Hematopoietic multipotent progenitor cell treated with erythropoietin and hydrocortisone succinate and interleukin-3 and kit ligand, for 6 days (in vitro differentiated cells): Measurements from ENCODE around the gene GIT1.

ENCODE experiments used
- DNase-seq: peaks from one replicate; pipeline ENCODE4 v3.0.0-alpha.2; 2015

Gene GIT1

GRCh38 chr17:29592850-29593551 is 3.6 kb upstream of the GIT1 start, which contains the start of gene ANKRD13B:
TSS of gene ANKRD13B (plus strand) at chr17:29593132. CDS start at chr17:29593622, 490 bp downstream.
- peak; percentile 66 for DNase-seq

GRCh38 chr17:29591737-29592608 is 2.5 kb upstream of the GIT1 start:
- DNase-seq: peak; percentile 88

- peak; percentile 67 for DNase-seq
These were observed 1.8 kb upstream of the GIT1 start for GRCh38 chr17:29591146-29591736.

- peak; percentile 39 for DNase-seq
These were observed 1.1 kb upstream of the GIT1 start for GRCh38 chr17:29590411-29591145.

- peak; percentile 50 for DNase-seq
These were observed 661 bp downstream of the GIT1 start for GRCh38 chr17:29588562-29589411.

- DNase-seq: peak; percentile 22
These were observed 1.4 kb downstream of the GIT1 start for GRCh38 chr17:29588017-29588561.

GRCh38 chr17:29587591-29587990 is 1.9 kb downstream of the GIT1 start:
- DNase-seq: no peak

- DNase-seq: no peak
These were observed 2.6 kb downstream of the GIT1 start for GRCh38 chr17:29586676-29587469.

GRCh38 chr17:29585080-29585751 is 4.2 kb downstream of the GIT1 start:
- DNase-seq: peak; percentile 47

GRCh38 chr17:29584452-29585079 is 4.9 kb downstream of the GIT1 start:
- DNase-seq: no peak

GRCh38 chr17:29583324-29584248 is 5.9 kb downstream of the GIT1 start:
- no peak for DNase-seq

- no peak for DNase-seq
These were observed 6.7 kb downstream of the GIT1 start for GRCh38 chr17:29582772-29583171.

- no peak for DNase-seq
These were observed 7.1 kb downstream of the GIT1 start for GRCh38 chr17:29582254-29582765.

GRCh38 chr17:29581583-29582253 is 7.7 kb downstream of the GIT1 start:
- DNase-seq: no peak

- DNase-seq: peak; percentile 94
These were observed 9.3 kb downstream of the GIT1 start for GRCh38 chr17:29579866-29580771.
